Gastroesophageal sphincter (tissue), 3 donors: ENCODE measurements around the gene OR1I1.

Experiments used
- CTCF ChIP-seq, 4 experiments: fragments of 200-600 bp in 2 of 4; fragments of 450-650 bp in 2 of 4; sonication (generic) in 1 of 4; IDR thresholded peaks; one replicate each; pipeline ENCODE4 v1.5.1; 2017 to 2019; ENCODE audit warnings: antibody characterized with exemption in 4 of 4, mild to moderate bottlenecking in 2 of 4, moderate library complexity in 2 of 4
- EP300 ChIP-seq: sonication (generic); formaldehyde crosslinking; IDR thresholded peaks from one replicate; pipeline ENCODE4 v1.6.1; 2017; ENCODE audit warnings: antibody characterized with exemption, mild to moderate bottlenecking
- POLR2A ChIP-seq, 2 donors: fragments of 450-650 bp; IDR thresholded peaks; one replicate each; pipeline ENCODE4 v1.6.1; 2017; ENCODE audit warnings: antibody characterized with exemption in 2 of 2, mild to moderate bottlenecking in 2 of 2, moderate library complexity in 1 of 2
- POLR2AphosphoS5 ChIP-seq: sonication (generic); formaldehyde crosslinking; IDR thresholded peaks from one replicate; pipeline ENCODE4 v1.6.1; 2017; ENCODE audit warnings: antibody characterized with exemption

- TF ChIP-seq POLR2AphosphoS5 (no peak), EP300 (no peak), CTCF (IDR thresholded peaks at IDR 0.05) (no peak), POLR2A (IDR thresholded peaks at IDR 0.05) (no peak)
These were observed 30.4 kb downstream of the OR1I1 start for GRCh38 chr19:15112385-15112784.
